Breast epithelium (tissue), 3 donors: ENCODE results near the gene FAM187B.

Source experiments
- CTCF ChIP-seq, 3 donors: fragments of 450-650 bp; IDR thresholded peaks; one replicate each; pipeline ENCODE4 v1.5.1; 2016 to 2017; ENCODE audit warnings: antibody characterized with exemption in 3 of 3, mild to moderate bottlenecking in 3 of 3, moderate library complexity in 3 of 3
- POLR2A ChIP-seq: fragments of 450-650 bp; IDR thresholded peaks from one replicate; pipeline ENCODE4 v1.6.1; 2016; ENCODE audit warnings: antibody characterized with exemption, mild to moderate bottlenecking, moderate library complexity
- POLR2AphosphoS5 ChIP-seq, 3 donors: sonication (generic); formaldehyde crosslinking; IDR thresholded peaks; one replicate each; pipeline ENCODE4 v1.6.1; 2017; ENCODE audit warnings: antibody characterized with exemption in 3 of 3

GRCh38 chr19:35232912-35233311 lies 4.4 kb upstream of the FAM187B start:
- no peak for TF ChIP-seq CTCF (IDR thresholded peaks at IDR 0.05)
- no peak for TF ChIP-seq POLR2AphosphoS5 (IDR thresholded peaks at IDR 0.05)
- no peak for TF ChIP-seq POLR2A
